ENCODE data around the gene HECW1.
"Not testable (repeated sequence)": the region's sequence is repeated elsewhere in the genome, so short reads cannot be mapped to it uniquely, and the experiment has no call there.

HECW1 gene

GRCh38 chr7:43479042-43479441 is 366.6 kb downstream of the HECW1 start:
- DNase-seq, result no peak

DNA sequence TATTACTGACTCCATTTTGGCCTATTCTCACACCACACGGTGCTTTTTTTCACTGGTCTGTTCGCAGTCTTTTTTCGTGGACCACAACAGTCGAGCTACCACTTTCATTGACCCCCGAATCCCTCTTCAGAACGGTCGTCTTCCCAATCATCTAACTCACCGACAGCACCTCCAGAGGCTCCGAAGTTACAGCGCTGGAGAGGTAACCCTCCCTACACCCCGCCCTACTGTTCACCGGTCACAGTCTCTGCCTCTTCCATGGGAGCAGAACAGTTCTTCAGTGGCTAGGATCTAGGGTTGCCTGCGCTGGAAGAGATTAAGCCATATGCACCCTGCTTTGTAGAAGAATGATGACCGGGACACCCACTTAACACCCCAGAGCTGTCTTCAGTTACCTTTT is 367.1 kb downstream of the HECW1 start:
- no peak for DNase-seq

DNA sequence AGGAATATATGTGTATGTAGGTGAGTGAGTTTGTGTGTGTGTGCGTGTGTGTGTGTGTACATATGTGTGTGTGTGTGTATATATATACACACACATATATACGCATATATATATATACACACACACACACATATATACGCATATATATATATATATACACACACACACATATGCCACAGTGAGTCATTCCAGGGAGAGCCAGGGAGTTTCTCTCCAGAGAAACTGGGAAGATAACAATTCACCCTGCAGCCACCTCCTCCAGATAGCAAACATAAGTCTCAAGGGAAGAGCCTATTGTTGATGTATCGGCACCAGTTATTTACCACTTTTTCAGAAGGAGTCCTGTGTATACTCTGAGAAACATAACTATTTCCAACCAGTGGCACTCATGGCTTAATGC is 368.1 kb downstream of the HECW1 start:
- DNase-seq, result no peak

DNA sequence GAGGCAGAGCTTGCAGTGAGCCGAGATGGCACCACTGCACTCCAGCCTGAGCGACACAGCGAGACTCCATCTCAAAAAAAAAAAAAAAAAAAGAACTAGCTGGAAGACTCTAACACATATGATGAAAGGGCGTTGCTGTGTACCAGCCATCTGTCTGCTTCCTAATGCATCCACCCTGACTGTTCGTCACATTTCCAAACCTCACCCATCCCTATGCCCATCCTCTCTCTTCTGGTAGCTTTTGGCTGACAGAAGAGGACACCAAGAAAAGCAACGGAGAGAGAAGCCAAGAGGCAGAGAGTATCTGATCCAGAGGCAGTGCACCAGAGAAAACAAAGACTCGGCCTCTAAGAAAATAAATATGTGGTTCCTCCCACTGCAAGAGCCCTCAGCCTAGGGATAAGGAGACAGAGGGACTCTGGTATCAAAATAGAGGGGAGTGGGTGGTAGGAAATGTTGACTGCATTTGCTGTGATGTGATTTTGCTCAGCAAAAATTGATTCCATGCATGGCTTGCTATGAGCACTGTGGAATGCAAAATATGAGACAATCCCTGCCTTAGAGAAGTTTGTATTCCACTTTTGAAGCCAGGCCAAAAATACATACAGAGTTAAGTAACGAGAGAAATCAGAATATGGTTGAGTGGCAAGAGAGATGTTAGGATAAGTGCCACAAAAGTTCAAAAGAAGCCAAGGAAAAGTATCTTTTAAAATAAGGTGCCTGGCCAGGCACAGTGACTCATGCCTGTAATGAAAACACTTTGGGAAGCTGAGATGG is 369.6 kb downstream of the HECW1 start:
- DNase-seq, result no peak

GRCh38 chr7:43482679-43483252 is 370.3 kb downstream of the HECW1 start:
- no peak for DNase-seq

- DNase-seq, result no peak
Observed at GRCh38 chr7:43484678-43485395, 372.4 kb downstream of the HECW1 start.

DNA sequence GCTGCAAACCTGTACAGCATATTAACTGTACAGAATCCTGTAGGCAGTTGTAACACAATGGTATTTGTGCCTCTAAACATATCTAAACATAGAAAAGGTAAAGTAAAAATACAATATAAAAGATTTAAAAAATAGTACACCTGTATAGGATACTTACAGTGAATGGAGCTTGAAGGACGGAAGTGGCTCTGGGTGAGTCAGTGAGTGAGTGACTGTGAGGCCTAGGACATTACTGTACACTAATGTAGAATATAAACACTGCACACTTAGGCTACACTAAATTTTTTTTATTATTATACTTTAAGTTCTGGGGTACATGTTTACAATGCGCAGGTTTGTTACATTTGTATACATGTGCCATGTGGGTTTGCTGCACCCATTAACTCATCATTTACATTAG is 373.1 kb downstream of the HECW1 start:
- DNase-seq, result no peak

GRCh38 chr7:43486008-43486407 is 373.6 kb downstream of the HECW1 start:
- not testable (repeated sequence) for DNase-seq

DNA sequence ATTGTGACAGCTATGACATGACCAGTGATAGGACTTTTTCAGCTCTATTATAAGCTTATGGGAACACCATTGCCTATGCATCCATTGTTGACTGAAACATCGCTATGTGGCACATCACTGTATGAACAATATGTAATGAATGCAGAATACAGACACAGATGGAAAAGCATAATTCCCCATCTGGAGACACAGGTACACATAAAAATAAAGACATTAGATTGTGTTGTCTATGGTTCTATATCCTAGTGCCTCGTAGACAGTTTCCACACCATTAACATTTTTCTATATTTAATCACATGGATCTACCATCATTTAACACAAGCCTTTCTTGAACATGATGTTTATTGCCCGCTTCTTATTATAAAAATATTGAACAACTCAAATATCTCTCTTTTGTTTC is 374.2 kb downstream of the HECW1 start:
- no peak for DNase-seq

GRCh38 chr7:43487731-43488073 is 375.3 kb downstream of the HECW1 start:
- DNase-seq, result no peak

DNA sequence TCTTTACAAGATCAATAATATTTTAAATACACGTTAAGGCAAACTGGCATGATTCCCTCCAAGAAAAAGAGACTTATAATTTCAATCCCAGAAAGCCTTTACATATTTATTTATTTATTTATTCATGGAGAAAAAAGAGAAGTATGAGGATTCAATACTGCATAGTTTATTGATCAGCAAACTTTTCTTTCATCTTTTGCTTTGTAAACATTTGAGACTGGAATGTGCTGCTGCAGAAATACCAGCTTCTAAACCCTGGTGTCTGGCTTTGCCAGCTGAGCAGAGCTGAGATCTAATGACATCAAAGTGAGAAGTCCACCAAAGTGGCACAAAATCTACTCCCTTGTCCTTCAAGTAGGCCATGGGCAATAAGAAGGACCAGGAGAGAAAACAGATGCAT is 376.8 kb downstream of the HECW1 start:
- no peak for DNase-seq

- no peak for DNase-seq
Observed at GRCh38 chr7:43490016-43490415, 377.6 kb downstream of the HECW1 start.

DNA sequence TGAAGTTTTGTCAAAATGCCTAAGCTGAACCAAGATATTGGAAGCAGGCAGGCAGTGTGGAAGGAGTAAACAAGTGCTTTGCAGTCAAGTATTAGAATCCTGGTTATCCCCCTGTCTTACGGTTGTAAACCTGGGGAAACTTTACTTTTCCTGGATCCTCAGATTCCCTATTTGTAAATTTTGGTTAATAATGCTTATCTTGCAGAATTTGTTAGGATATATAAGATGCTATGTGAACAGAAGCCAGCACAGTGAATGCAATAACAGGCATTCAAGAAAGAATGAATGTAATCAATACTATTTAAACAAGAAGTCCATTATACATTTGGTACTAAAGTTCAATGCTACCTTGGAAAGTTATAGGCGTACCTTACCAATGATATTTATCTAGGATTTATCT is 378.7 kb downstream of the HECW1 start:
- DNase-seq, result no peak

GRCh38 chr7:43491984-43492383 is 379.5 kb downstream of the HECW1 start:
- no peak for DNase-seq

DNA sequence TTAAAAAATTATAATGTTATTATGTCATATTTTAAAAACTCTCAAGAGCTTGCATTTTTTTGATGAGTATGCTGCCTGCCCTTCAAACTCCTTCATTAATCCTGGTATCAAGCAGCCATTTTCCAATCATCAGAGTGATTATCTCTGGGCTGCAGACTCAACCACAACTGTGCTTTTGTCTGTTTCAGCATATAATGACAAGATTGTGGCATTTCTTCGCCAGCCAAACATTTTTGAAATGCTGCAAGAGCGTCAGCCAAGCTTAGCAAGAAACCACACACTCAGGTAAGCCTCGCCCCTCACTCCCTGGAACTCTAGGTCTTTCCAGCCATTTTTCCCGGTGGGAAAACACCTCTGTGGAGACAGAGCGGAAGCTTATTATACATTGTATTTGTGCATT is 380.4 kb downstream of the HECW1 start:
- DNase-seq, result no peak

DNA sequence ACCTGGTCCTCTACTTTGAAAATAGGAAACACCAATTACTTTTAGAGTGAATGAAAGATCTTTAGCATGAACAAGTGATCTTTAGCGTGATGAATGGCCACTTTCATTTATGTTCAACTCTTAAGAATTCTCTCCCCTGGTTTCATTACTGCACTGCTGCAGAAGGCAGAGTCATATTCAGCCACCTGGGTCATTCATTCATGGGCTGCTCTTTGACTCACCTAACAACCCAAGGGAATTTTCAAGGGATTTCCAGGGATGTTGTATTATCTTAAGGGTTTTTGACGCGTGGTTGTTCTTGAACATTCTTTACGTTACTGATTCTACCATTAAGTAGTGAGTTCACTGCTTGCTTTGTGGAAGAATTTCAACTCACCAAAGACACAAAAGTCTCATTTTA is 383.1 kb downstream of the HECW1 start:
- no peak for DNase-seq

DNA sequence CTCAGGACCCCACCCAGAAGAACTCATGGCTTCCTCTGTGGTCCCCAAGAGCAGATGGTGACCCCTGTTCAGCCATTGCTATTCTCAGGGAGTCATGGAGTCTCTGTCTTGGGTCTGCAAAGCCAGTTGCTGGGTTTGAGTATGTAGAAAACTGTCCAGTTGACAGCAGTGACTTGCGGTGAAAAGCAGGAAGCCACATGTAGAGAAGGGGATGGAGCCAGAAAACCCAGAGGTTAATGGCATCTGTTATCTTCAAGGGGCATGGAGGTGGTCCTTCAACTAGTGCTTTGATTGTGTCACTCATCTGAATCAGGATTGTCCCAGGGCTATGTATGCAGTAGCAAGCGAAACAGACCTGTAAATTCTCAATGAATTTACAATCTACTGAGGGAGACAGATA is 384.1 kb downstream of the HECW1 start:
- DNase-seq, result no peak

DNA sequence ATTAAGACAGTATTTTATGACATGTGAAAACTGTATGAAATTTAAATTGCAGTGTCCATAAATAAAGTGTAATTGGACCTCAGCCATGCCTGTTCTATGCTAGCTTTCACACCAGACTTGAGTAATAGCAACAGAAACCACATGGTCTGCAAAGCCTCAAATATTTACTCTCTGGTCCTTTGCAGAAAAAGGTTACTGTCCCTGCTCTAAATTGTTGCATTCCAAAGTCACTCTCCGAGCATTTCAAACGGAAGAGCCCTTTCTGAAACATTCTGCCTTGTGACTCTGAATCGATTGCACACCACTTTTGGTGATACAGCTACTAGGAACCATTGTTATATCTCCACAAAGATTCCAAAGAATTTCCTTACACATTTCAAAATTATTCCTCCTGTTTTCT is 389.4 kb downstream of the HECW1 start:
- DNase-seq, result no peak

DNA sequence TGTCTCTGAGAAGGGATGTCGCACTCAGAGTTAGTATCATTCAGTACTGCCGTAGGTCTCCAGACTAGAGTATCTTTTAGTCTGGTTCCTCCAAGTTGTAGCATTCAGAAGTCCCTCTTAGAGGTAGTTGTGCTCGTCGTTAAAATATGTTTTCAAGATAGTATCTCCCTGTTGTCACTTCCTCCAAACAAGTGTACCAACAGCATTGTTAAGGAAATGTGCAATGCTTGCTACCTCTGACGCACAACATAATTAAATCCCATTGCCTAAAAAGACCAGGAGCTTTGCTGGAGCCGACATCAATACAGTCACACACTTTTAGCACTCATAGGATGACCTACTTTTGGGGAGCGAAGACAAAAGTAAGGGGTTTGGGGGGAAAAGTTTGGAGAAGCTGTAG is 390.5 kb downstream of the HECW1 start:
- no peak for DNase-seq

GRCh38 chr7:43505412-43505811 is 393.0 kb downstream of the HECW1 start:
- no peak for DNase-seq

GRCh38 chr7:43506460-43506859 is 394.0 kb downstream of the HECW1 start:
- DNase-seq, result no peak

DNA sequence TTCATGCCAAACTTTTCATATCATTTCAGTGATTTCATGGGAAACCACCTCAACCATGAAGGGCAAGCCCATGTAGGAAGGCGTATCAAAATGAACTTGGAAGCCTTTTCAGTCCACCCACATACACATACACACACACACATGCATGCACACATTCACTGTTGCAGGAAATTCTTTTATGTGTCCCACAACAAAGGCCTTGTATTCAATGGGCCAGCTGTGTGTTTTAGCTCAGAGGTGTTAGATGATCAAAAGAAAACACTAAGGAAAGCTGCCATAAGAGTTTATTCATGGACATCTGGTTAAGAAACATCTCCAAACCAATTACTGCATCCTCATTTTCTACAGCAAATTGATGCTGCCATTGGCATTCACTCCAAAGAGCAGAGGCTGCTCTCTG is 396.0 kb downstream of the HECW1 start:
- no peak for DNase-seq

DNA sequence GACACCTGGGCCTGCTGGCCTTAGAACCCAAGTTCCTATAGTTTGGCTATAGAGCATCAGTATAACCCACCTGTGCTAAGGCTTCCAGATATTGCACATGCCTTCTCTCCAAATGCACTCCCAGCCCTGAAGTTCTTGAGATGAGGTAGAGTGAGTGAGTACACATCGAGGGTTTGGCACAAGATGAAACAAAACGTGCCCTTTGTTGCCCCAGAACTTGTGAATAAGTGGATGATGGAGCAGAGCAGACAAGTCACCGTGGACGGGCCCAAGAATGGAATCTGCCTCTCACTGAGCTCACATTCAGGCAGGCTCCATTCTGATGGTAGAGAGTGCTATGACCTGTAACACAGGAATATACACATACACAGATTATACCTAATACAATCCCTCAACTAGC is 397.5 kb downstream of the HECW1 start:
- DNase-seq, result no peak

DNA sequence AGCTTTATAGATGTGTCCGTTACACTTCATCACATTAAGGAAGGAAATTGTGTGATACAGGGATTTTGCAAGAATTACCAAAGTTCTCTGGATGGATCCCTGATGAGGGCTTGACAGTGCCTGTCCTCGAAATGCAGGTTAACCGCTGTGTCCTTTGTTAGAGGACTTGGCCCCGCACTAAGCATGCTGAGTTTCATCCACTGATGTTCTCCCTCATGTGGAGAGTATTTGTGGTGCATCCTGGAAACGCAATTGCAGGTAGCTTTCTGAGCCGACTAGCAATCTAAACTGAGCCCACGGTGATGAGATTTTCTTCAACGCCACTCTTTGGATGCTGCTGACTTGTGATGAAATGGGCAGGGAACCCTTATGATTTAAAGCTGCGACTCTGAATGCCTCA is 398.6 kb downstream of the HECW1 start:
- DNase-seq, result no peak
